ENCODE results near the gene ATXN1. TPM values are rescaled to one million over a fixed set of nuclear protein-coding genes. Genes with fewer than 3 reads are reported as not detected.

Gene ATXN1
- total RNA-seq, 1 experiment from 2014 or later, result 19.7 TPM

DNA sequence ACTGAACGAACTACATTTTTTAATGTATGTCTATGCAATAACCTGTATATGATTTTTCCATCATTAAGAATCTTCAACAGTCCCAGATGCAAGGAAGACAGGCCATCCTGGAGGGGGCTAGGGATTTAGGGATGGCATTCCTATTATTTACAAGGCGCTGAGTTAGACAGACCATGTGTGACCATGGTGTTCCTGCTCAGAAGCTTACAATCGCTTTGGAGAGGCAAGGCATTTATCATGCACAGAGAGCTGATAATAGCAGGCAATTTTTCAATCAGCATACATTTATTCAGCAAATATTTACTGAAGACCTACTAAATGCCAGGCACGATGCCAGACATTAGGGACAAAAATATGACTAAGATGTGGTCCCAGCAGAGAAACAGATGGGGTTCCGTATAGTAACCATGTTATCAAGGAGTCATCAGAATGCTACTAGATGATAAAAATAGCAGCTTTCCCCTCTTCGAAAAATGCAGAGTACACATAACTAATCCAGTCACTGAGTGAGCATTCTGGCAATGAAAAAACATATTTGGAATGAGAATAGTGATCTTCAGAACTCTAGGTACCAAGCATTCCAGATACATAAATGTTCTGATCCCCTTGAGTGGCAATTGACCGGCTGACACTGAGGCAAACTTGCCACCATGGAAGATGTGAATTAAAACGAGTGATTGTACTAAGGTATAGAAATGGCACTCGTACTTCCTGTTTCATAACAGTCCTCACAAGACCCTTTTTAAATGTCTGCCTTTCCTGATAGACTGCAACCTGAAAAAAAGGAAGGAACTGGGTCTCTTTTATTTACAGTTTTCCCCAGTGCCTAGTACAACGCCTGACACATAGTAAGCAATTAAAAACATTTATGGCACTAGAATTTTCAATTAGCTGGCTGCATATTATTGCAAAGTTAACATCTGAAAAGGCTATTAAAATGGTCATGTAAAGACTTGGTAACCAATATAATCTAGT, 135.7 kb downstream of the ATXN1 start:
- BruUV-seq (replicated peaks), result no TSS peak
- intact Hi-C loops (cut with micrococcal nuclease; ENCODE audit: unreplicated experiment), result no loop called here
- H3K4me1 Mint-ChIP-seq (ENCODE audit: low read depth, unreplicated experiment), result no peaks in the 10 kb centered on the region

DNA sequence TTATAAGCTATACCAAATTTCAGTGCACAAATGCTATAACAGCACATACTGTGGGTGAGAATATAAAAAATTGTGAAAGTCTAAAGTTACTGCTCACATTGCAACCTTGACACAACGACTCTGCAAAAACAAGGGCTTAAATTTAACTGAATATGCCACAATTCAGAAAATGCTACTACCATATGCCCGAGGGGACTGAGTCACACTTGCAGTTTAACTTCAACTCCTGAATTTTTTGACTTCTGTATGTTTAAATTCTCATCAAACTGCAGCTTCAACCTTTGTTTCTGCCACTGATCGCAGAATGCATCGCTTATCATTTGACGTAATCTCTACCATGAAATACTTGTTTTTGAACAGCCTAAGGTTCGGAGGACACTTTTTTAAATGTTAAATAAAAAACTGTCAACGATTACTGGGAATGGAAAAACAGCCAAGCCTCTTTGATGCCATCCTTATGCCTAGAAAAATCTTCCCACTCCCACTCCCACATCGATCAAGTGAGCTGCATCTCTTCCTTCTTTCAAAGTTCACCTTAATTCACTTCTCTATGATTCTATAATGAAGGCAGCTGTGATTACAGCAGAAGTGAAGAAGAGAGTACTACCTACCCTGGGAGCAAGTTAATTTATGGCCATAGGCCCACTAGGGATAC, 136.5 kb downstream of the ATXN1 start:
- Mint-ChIP-seq H3K4me1 (ENCODE audit: low read depth, unreplicated experiment) (no peaks in the 10 kb centered on the region), H3K27me3 (ENCODE audit: unreplicated experiment) (no peaks in the 10 kb centered on the region), H3K27ac (ENCODE audit: unreplicated experiment) (no peak overlapping the region), H3K36me3 (ENCODE audit: insufficient read depth, unreplicated experiment) (peaks cover 3% of the 10 kb centered on the region), H3K4me3 (ENCODE audit: low read depth, unreplicated experiment) (no peak overlapping the region), H3K9me3 (ENCODE audit: low read depth, unreplicated experiment) (no peaks in the 10 kb centered on the region)
- no peak for DNase-seq
- TF ChIP-seq, protein P1, sequence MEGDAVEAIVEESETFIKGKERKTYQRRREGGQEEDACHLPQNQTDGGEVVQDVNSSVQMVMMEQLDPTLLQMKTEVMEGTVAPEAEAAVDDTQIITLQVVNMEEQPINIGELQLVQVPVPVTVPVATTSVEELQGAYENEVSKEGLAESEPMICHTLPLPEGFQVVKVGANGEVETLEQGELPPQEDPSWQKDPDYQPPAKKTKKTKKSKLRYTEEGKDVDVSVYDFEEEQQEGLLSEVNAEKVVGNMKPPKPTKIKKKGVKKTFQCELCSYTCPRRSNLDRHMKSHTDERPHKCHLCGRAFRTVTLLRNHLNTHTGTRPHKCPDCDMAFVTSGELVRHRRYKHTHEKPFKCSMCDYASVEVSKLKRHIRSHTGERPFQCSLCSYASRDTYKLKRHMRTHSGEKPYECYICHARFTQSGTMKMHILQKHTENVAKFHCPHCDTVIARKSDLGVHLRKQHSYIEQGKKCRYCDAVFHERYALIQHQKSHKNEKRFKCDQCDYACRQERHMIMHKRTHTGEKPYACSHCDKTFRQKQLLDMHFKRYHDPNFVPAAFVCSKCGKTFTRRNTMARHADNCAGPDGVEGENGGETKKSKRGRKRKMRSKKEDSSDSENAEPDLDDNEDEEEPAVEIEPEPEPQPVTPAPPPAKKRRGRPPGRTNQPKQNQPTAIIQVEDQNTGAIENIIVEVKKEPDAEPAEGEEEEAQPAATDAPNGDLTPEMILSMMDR (IDR thresholded peaks at IDR 0.05; ENCODE audit: unreplicated experiment), result no peak
- no TSS peak for BruUV-seq (replicated peaks)
- CTCF ChIA-PET, result no interaction called here
- intact Hi-C loops (cut with micrococcal nuclease; ENCODE audit: unreplicated experiment), result no loop called here

More for the DNA sequence above, 135.7 kb downstream of the ATXN1 start:
- Mint-ChIP-seq H3K4me3 (ENCODE audit: low read depth, unreplicated experiment) (no peak overlapping the region), H3K27ac (ENCODE audit: unreplicated experiment) (no peak overlapping the region), H3K36me3 (ENCODE audit: insufficient read depth, unreplicated experiment) (peaks cover 3% of the 10 kb centered on the region), H3K27me3 (ENCODE audit: unreplicated experiment) (no peaks in the 10 kb centered on the region), H3K9me3 (ENCODE audit: low read depth, unreplicated experiment) (no peaks in the 10 kb centered on the region)
- no peak for DNase-seq
- TF ChIP-seq, protein P1 (IDR thresholded peaks at IDR 0.05; ENCODE audit: unreplicated experiment), result no peak
- CTCF ChIA-PET, result no interaction called here

DNA sequence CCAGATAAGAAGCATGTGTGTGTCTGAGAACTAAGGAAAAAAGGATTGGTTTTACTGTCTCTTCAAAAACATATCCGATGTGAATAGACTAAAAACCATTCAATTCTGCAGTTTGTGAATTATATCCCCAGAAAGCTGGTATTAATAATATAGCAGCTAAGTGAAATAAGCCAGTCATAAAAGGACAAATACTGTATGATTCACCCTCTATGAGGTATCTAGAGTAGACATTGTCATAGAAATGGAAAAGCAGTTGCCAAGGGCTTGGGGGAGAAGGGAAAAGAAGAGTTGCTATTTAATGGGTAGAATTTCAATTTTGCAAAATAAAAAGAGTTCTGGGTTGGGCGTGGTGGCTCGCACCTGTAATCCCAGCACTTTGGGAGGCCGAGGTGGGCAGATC, 137.5 kb downstream of the ATXN1 start:
- Mint-ChIP-seq H3K4me1 (ENCODE audit: low read depth, unreplicated experiment) (no peaks in the 10 kb centered on the region), H3K9me3 (ENCODE audit: low read depth, unreplicated experiment) (no peaks in the 10 kb centered on the region), H3K36me3 (ENCODE audit: insufficient read depth, unreplicated experiment) (peaks cover 3% of the 10 kb centered on the region), H3K27me3 (ENCODE audit: unreplicated experiment) (no peaks in the 10 kb centered on the region), H3K4me3 (ENCODE audit: low read depth, unreplicated experiment) (no peak overlapping the region), H3K27ac (ENCODE audit: unreplicated experiment) (no peak overlapping the region)
- BruUV-seq (replicated peaks), result no TSS peak
- TF ChIP-seq, protein P1 (IDR thresholded peaks at IDR 0.05; ENCODE audit: unreplicated experiment), result no peak
- no peak for DNase-seq
- CTCF ChIA-PET, result no interaction called here
- intact Hi-C loops (cut with micrococcal nuclease; ENCODE audit: unreplicated experiment), result no loop called here

DNA sequence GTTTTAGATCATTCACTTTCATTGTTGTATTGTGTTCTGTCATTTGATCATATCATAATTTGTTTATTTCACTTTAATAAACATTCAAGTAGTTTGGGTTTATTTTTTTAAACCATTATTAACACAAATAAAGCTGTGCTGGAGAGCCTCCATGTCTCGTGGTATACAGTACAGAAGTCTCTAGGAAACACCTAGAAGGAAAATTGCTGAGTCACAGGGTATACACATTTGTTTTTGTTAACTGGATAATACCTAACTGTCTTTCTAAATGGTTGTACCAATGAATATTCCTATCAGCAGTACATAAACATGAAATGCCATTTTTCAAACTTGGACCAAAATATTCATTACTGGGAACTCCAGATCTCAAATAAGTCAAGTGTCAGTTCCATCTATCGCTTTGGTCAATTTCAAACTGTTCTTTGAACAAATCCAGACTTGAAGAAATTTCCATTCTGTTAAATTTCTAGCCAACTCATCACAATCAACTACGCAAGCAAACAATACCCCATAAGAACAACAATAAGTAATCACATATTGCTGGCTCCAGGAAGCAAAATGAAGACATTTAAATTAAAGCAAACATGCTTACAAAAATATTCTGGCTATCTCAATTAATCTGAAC, 138.1 kb downstream of the ATXN1 start:
- BruUV-seq (replicated peaks), result no TSS peak
- CTCF ChIA-PET, result no interaction called here
- intact Hi-C loops (cut with micrococcal nuclease; ENCODE audit: unreplicated experiment), result no loop called here
- H3K4me1 Mint-ChIP-seq (ENCODE audit: low read depth, unreplicated experiment), result no peaks in the 10 kb centered on the region
- H3K27me3 Mint-ChIP-seq (ENCODE audit: unreplicated experiment), result no peaks in the 10 kb centered on the region
- no peak overlapping the region for H3K27ac Mint-ChIP-seq (ENCODE audit: unreplicated experiment)
- H3K36me3 Mint-ChIP-seq (ENCODE audit: insufficient read depth, unreplicated experiment), result peaks cover 3% of the 10 kb centered on the region
- DNase-seq, result no peak
- TF ChIP-seq, protein P1 (IDR thresholded peaks at IDR 0.05; ENCODE audit: unreplicated experiment), result no peak
- no peak overlapping the region for H3K4me3 Mint-ChIP-seq (ENCODE audit: low read depth, unreplicated experiment)
- no peaks in the 10 kb centered on the region for H3K9me3 Mint-ChIP-seq (ENCODE audit: low read depth, unreplicated experiment)

All from Calu3 (cell line).